Caco-2 (cell line): ENCODE results near the gene OR51B4. TPM values are rescaled to one million over a fixed set of nuclear protein-coding genes. Genes with fewer than 3 reads are reported as not detected.
"Not testable (repeated sequence)": the region's sequence is repeated elsewhere in the genome, so short reads cannot be mapped to it uniquely, and the experiment has no call there.

ENCODE experiments used
- BruUV-seq: library from RNA; stranded (reverse); fragments of 400-500 nt; replicated peaks from 2 replicates; lab custom pipeline; 2021; lab: Mats Ljungman, UMichigan
- CTCF ChIA-PET: fragments of 300-600 bp; sonication (Branson Sonifier 250); formaldehyde crosslinking; loops from one replicate; lab custom pipeline; 2022; ENCODE audit warnings: antibody characterized with exemption; lab: Charles Lee
- POLR2A ChIA-PET: fragments of 300-600 bp; sonication (Branson Sonifier 250); formaldehyde crosslinking; loops from one replicate; lab custom pipeline; 2022; ENCODE audit warnings: antibody characterized with exemption; lab: Charles Lee
- DNase-seq, 2 experiments: peaks; one replicate each; pipeline versions ENCODE4 v3.0.0 to v3.0.0-alpha.2; 2020 to 2022
- H3K27me3 ChIP-seq: replicated peaks from 2 replicates; pipeline ENCODE4 v1.6.0; 2011; ENCODE audit warnings: low read length; ENCODE audit not compliant: control insufficient read depth, insufficient read depth
- H3K36me3 ChIP-seq: 2 replicates; pipeline ENCODE4 v1.5.1; 2011; ENCODE audit warnings: low read length; ENCODE audit not compliant: control insufficient read depth, insufficient read depth
- H3K4me1 ChIP-seq: fragments of 250-450 bp; sonication (Bioruptor Pico); 2 replicates; pipeline ENCODE4 v1.5.1; 2020; ENCODE audit warnings: mild to moderate bottlenecking
- H3K4me3 ChIP-seq: 2 replicates; pipeline ENCODE4 v1.5.1; 2011; ENCODE audit warnings: low read depth, mild to moderate bottlenecking, control low read depth, low read length
- H3K9me3 ChIP-seq: fragments of 250-450 bp; sonication (Bioruptor Pico); 2 replicates; pipeline ENCODE4 v1.5.1; 2020; ENCODE audit warnings: mild to moderate bottlenecking, moderate library complexity
- H3K27ac Mint-ChIP-seq: one replicate; pipeline ENCODE4 v1.8.0; 2022; ENCODE audit warnings: mixed read lengths; ENCODE audit not compliant: unreplicated experiment
- H3K27me3 Mint-ChIP-seq: one replicate; pipeline ENCODE4 v1.8.0; 2022; ENCODE audit warnings: mixed read lengths; ENCODE audit not compliant: insufficient read depth, unreplicated experiment
- H3K36me3 Mint-ChIP-seq: one replicate; pipeline ENCODE4 v1.8.0; 2022; ENCODE audit warnings: mild to moderate bottlenecking, mixed read lengths; ENCODE audit not compliant: insufficient read depth, unreplicated experiment
- H3K4me1 Mint-ChIP-seq: one replicate; pipeline ENCODE4 v1.8.0; 2022; ENCODE audit warnings: low read depth, mixed read lengths; ENCODE audit not compliant: unreplicated experiment
- H3K4me3 Mint-ChIP-seq: one replicate; pipeline ENCODE4 v1.8.0; 2022; ENCODE audit warnings: mild to moderate bottlenecking, moderate library complexity, mixed read lengths; ENCODE audit not compliant: unreplicated experiment
- H3K9me3 Mint-ChIP-seq: one replicate; pipeline ENCODE4 v1.8.0; 2022; ENCODE audit warnings: mixed read lengths; ENCODE audit not compliant: unreplicated experiment
- intact Hi-C: fragments of 100-400 bp; cut with micrococcal nuclease; formaldehyde crosslinking; loops from one replicate; pipeline ENCODE4 v1.10.0; 2022; ENCODE audit not compliant: unreplicated experiment
- total RNA-seq: library from RNA; stranded (reverse); gene quantifications from 2 replicates; pipeline ENCODE4 v1.2.3, GENCODE V29; 2022
- TF ChIP-seq, protein P1 (sequence below), 2 experiments: fragments of 200-600 bp in 1 of 2; IDR thresholded peaks; 1 replicate in 1 of 2; 2 replicates in 1 of 2; pipeline versions ENCODE4 v1.5.1 to v1.8.0; 2011 to 2022; ENCODE audit warnings: antibody characterized with exemption in 1 of 2, control low read depth in 1 of 2, inconsistent platforms in 1 of 2, low read depth in 1 of 2, low read length in 1 of 2, mild to moderate bottlenecking in 1 of 2, moderate library complexity in 1 of 2; ENCODE audit not compliant: insufficient read depth in 1 of 2, severe bottlenecking in 1 of 2, unreplicated experiment in 1 of 2

Gene OR51B4
- total RNA-seq, 1 experiment from 2014 or later = not detected

DNA sequence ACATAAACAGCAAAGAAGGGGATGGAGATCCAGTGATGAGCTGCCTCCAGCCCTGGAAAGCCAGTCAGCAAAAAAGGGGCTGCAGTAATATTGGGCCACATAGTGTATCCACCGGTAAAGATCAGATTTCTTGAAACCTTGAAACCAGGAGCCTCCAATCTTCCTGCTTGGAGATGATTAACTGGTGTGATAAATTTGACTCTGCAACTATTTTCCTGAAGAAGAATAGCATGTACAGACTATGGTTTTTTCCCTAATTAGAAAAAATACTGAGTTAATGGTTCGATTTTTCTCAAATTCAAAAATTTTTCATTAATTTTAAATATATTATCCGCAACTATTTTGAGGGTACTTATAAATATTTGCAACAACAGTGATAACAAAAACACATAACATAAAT is 22.5 kb upstream of the OR51B4 start, which contains the start of gene OR51B2:
TSS of gene OR51B2 (minus strand) at position 101 of the 400 bp plus-strand sequence. CDS start at position 101, 0 bp downstream.
- Histone ChIP-seq H3K27me3 (no peaks in the 10 kb centered on the region), H3K36me3 (no peaks in the 10 kb centered on the region), H3K4me1 (no peaks in the 10 kb centered on the region), H3K9me3 (no peaks in the 10 kb centered on the region), H3K4me3 (no peak within 1 kb of the TSS)
- intact Hi-C loops = no loop called here
- ChIA-PET POLR2A (no interaction called here), CTCF (no interaction called here)
- Mint-ChIP-seq H3K4me1 (no peaks in the 10 kb centered on the region), H3K4me3 (no peak within 1 kb of the TSS), H3K36me3 (no peaks in the 10 kb centered on the region), H3K27ac (no peak within 1 kb of the TSS), H3K9me3 (no peaks in the 10 kb centered on the region), H3K27me3 (peaks cover 15% of the 10 kb centered on the region)
- TF ChIP-seq, protein P1, sequence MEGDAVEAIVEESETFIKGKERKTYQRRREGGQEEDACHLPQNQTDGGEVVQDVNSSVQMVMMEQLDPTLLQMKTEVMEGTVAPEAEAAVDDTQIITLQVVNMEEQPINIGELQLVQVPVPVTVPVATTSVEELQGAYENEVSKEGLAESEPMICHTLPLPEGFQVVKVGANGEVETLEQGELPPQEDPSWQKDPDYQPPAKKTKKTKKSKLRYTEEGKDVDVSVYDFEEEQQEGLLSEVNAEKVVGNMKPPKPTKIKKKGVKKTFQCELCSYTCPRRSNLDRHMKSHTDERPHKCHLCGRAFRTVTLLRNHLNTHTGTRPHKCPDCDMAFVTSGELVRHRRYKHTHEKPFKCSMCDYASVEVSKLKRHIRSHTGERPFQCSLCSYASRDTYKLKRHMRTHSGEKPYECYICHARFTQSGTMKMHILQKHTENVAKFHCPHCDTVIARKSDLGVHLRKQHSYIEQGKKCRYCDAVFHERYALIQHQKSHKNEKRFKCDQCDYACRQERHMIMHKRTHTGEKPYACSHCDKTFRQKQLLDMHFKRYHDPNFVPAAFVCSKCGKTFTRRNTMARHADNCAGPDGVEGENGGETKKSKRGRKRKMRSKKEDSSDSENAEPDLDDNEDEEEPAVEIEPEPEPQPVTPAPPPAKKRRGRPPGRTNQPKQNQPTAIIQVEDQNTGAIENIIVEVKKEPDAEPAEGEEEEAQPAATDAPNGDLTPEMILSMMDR (IDR thresholded peaks at IDR 0.05; ENCODE audit: insufficient read depth in 1 of 2, low read depth in 1 of 2, low read length in 1 of 2, severe bottlenecking in 1 of 2, unreplicated experiment in 1 of 2) = no peak
- no peak for DNase-seq
- no TSS peak for BruUV-seq

DNA sequence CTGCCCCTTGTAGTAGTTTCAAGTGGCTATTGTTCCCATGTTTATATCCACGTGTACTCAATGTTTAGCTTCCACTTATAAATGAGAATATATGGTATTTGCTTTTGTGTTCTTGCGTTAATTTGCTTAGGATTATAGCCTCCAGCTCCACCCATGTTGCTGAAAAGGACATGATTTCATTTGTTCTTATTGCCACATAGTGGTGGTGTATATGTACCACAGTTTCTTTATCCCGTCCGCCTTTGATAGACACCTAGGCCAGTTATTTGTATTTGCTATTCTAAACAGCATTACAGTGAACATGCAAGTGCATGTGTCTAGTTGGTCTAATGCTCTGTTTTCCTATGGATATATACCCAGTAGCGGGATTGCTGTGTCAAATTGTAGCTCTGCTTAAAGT is 15.5 kb upstream of the OR51B4 start:
- TF ChIP-seq, protein P1 (IDR thresholded peaks at IDR 0.05; ENCODE audit: insufficient read depth in 1 of 2, low read depth in 1 of 2, low read length in 1 of 2, severe bottlenecking in 1 of 2, unreplicated experiment in 1 of 2) = no peak
- Mint-ChIP-seq H3K4me3 (no peak overlapping the region), H3K36me3 (no peaks in the 10 kb centered on the region), H3K27ac (no peak overlapping the region), H3K27me3 (peaks cover 13% of the 10 kb centered on the region), H3K4me1 (no peaks in the 10 kb centered on the region), H3K9me3 (no peaks in the 10 kb centered on the region)
- ChIA-PET POLR2A (no interaction called here), CTCF (no interaction called here)
- intact Hi-C loops = no loop called here
- Histone ChIP-seq H3K9me3 (0 out of 2 replicates have a peak, but pooled peaks cover 3% of the 10 kb centered on the region), H3K4me3 (no peak overlapping the region), H3K4me1 (no peaks in the 10 kb centered on the region), H3K27me3 (no peaks in the 10 kb centered on the region), H3K36me3 (no peaks in the 10 kb centered on the region)
- DNase-seq = no peak
- no TSS peak for BruUV-seq

DNA sequence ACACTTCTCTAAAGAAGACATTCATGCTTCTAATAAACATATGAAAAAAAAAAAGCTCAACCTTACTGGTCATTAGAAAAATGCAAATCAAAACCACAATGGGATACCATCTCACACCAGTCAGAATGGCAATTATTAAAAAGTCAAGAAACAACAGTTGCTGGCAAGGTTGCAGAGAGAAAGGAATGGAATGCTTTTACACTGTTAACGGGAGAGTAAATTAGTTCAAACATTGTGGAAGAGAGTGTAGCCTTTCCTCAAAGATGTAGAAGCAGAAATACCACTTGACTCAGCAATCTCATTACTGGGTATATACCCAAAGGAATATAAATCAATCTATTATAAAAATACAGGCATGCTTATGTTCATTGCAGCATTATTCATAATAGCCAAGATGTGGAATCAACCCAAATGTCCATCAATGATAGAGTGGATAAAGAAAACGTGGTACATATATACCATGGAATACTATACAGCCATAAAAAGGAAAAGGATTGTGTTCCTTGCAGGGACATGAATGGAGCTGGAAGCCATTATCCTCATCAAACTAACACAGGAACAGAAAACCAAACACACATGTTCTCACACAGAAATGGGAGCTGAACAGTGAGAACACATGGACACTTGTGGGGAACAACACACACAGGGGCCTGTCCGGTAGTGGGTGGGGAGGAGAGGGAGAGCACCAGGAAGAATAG is 11.7 kb upstream of the OR51B4 start:
- peaks cover 11% of the 10 kb centered on the region for H3K27me3 Mint-ChIP-seq
- H3K27me3 ChIP-seq, intact Hi-C loops, H3K9me3 ChIP-seq, H3K36me3 ChIP-seq, H3K4me1 Mint-ChIP-seq, H3K36me3 Mint-ChIP-seq, H3K4me1 ChIP-seq, BruUV-seq, DNase-seq, H3K27ac Mint-ChIP-seq, H3K4me3 Mint-ChIP-seq, CTCF ChIA-PET, H3K4me3 ChIP-seq, H3K9me3 Mint-ChIP-seq, POLR2A ChIA-PET: not testable (repeated sequence)
